K562 (cell line): ENCODE measurements around the gene NSUN2. TPM values are rescaled to one million over a fixed set of nuclear protein-coding genes. Genes with fewer than 3 reads are reported as not detected.

ENCODE experiments used
- ATAC-seq: fragments of 200-7000 bp; cut with Tn5 transposase; 3 replicates; pipeline ENCODE4 v1.9.1; 2020; ENCODE audit warnings: moderate library complexity
- BruUV-seq: library from RNA; stranded (reverse); fragments of 400-500 nt; replicated peaks from 2 replicates; lab custom pipeline; 2021; lab: Mats Ljungman, UMichigan
- CTCF ChIA-PET: fragments of 300-600 bp; formaldehyde crosslinking; extraction: SDS; loops from one replicate; lab custom pipeline; 2021; ENCODE audit warnings: low intra/inter-chr PET ratio; lab: Yijun Ruan, JAX
- POLR2A ChIA-PET: fragments of 300-600, 350-650 bp; sonication (Branson Sonifier 250); formaldehyde crosslinking; extraction: SDS; loops from one replicate; lab custom pipeline; 2021; ENCODE audit warnings: antibody characterized with exemption, inconsistent platforms; lab: Yijun Ruan, JAX
- DNase-seq, 4 experiments: peaks; one replicate each; pipeline versions ENCODE4 v3.0.0 to v3.0.0-alpha.2; 2011 to 2018; ENCODE audit warnings: low spot score in 3 of 4, mixed read lengths in 3 of 4; ENCODE audit errors: extremely low read depth in 1 of 4
- FAIRE-seq: peaks from 2 replicates; lab custom pipeline; 2011; peaks lifted over from hg19 to GRCh38; lab: Jason Lieb, UNC
- H2AFZ ChIP-seq: 2 replicates; pipeline ENCODE4 v1.6.0; 2011; ENCODE audit warnings: low read depth, low read length, control low read depth, inconsistent platforms
- H3K27ac ChIP-seq: fragments of 200-600 bp; 3 replicates; pipeline ENCODE4 v1.8.0; 2011; ENCODE audit warnings: low read depth, mild to moderate bottlenecking, control low read depth, inconsistent platforms, low read length, moderate library complexity, mixed read lengths; ENCODE audit errors: extremely low read depth
- H3K27me3 ChIP-seq, 2 experiments: fragments of 300-600 bp in 1 of 2; 2 replicates in 1 of 2; 3 replicates in 1 of 2; pipeline versions ENCODE4 v1.6.0 to v1.8.0; 2011; ENCODE audit warnings: inconsistent platforms in 2 of 2, low read length in 2 of 2, mild to moderate bottlenecking in 1 of 2, mixed read lengths in 1 of 2, moderate library complexity in 1 of 2; ENCODE audit not compliant: control insufficient read depth in 2 of 2, insufficient read depth in 2 of 2
- H3K36me3 ChIP-seq: fragments of 300-600 bp; 3 replicates; pipeline ENCODE4 v1.8.0; 2011; ENCODE audit warnings: mild to moderate bottlenecking, low read length, inconsistent platforms; ENCODE audit not compliant: control insufficient read depth, insufficient read depth
- H3K4me1 ChIP-seq, 2 experiments: fragments of 200-600 bp in 1 of 2; replicated peaks in 1 of 2; 2 replicates in 1 of 2; 3 replicates in 1 of 2; pipeline versions ENCODE4 v1.5.1 to v1.8.0; 2011; ENCODE audit warnings: inconsistent platforms in 2 of 2, low read length in 2 of 2, mild to moderate bottlenecking in 1 of 2, mixed read lengths in 1 of 2, moderate library complexity in 1 of 2; ENCODE audit not compliant: control insufficient read depth in 2 of 2, insufficient read depth in 2 of 2
- H3K4me2 ChIP-seq: 2 replicates; pipeline ENCODE4 v1.6.1; 2011; ENCODE audit warnings: low read length, control low read depth, inconsistent platforms, mixed read lengths; ENCODE audit not compliant: insufficient read depth
- H3K4me3 ChIP-seq: fragments of 200-600 bp; sonication (generic), shearing (Covaris generic); 2 replicates; pipeline ENCODE4 v1.5.1; 2016; ENCODE audit warnings: control low read depth, inconsistent platforms
- H3K79me2 ChIP-seq: fragments of 200-600 bp; 3 replicates; pipeline ENCODE4 v1.8.0; 2011; ENCODE audit warnings: low read length, inconsistent platforms; ENCODE audit not compliant: control insufficient read depth, insufficient read depth
- H3K9ac ChIP-seq, 2 experiments: 2 replicates each; pipeline versions ENCODE4 v1.6.0 to v1.6.1; 2011; ENCODE audit warnings: low read depth in 2 of 2, low read length in 2 of 2, control low read depth in 1 of 2, inconsistent platforms in 1 of 2, mild to moderate bottlenecking in 1 of 2, mixed read lengths in 1 of 2; ENCODE audit not compliant: insufficient read depth in 1 of 2
- H3K9me1 ChIP-seq: one replicate; pipeline ENCODE4 v1.6.0; 2011; ENCODE audit warnings: inconsistent platforms, mild to moderate bottlenecking, low read length, moderate library complexity; ENCODE audit not compliant: control insufficient read depth, insufficient read depth
- H3K9me3 ChIP-seq: replicated peaks from 2 replicates; pipeline ENCODE4 v1.5.1; 2011; ENCODE audit warnings: low read depth, low read length, inconsistent platforms; ENCODE audit not compliant: control insufficient read depth, insufficient read depth
- H4K20me1 ChIP-seq: replicated peaks from 2 replicates; pipeline ENCODE4 v1.6.1; 2011; ENCODE audit warnings: low read length, inconsistent platforms, mixed read lengths; ENCODE audit not compliant: control insufficient read depth, insufficient read depth
- HSF4 ChIP-seq: fragments of 250-450 bp; sonication (Bioruptor Pico); IDR thresholded peaks from 2 replicates; pipeline ENCODE4 v2.1.2; 2022; ENCODE audit warnings: mild to moderate bottlenecking, moderate library complexity, borderline replicate concordance
- MED1 ChIP-seq: sonication (generic); formaldehyde crosslinking; IDR thresholded peaks from 2 replicates; pipeline ENCODE4 v1.8.1; 2023; ENCODE audit warnings: missing genetic modification reagents, borderline replicate concordance
- NCOA6 ChIP-seq: fragments of 450-650 bp; IDR thresholded peaks from 2 replicates; pipeline ENCODE4 v1.6.1; 2017; ENCODE audit warnings: mild to moderate bottlenecking
- NFATC3 ChIP-seq: fragments of 450-650 bp; IDR thresholded peaks from 2 replicates; pipeline ENCODE4 v1.6.1; 2017; ENCODE audit warnings: mild to moderate bottlenecking
- PHF8 ChIP-seq: fragments of 200-600 bp; sonication (generic); IDR thresholded peaks from 2 replicates; pipeline ENCODE4 v1.6.1; 2012; ENCODE audit warnings: mixed run types, mild to moderate bottlenecking, inconsistent platforms, low read length, moderate library complexity, borderline replicate concordance
- SAP30 ChIP-seq: fragments of 200-600 bp; sonication (generic); IDR thresholded peaks from 2 replicates; pipeline ENCODE4 v1.6.1; 2012; ENCODE audit warnings: borderline replicate concordance, low read depth, mild to moderate bottlenecking, moderate library complexity, low read length, control low read depth, inconsistent platforms; ENCODE audit not compliant: insufficient read depth, poor library complexity, severe bottlenecking
- SREBF2 ChIP-seq: sonication (generic); formaldehyde crosslinking; IDR thresholded peaks from 2 replicates; pipeline ENCODE4 v1.4.0; 2020; ENCODE audit warnings: mild to moderate bottlenecking, missing genetic modification reagents
- WGBS: fragments of 100-300 bp; shearing (Covaris generic); methylation state at CpG from one replicate; pipeline ENCODE4 v1.1.6; 2016; ENCODE audit warnings: low coverage, mixed read lengths; ENCODE audit not compliant: insufficient coverage; ENCODE audit errors: missing lambda C conversion rate; 5-methylcytosine and 5-hydroxymethylcytosine counted together
- in situ Hi-C: fragments of 300-500 bp; cut with MboI; formaldehyde crosslinking; loops from 4 replicates; pipeline ENCODE4 v1.15.0; 2018; ENCODE audit warnings: inconsistent platforms, mixed read lengths
- intact Hi-C: fragments of 100-400 bp; cut with micrococcal nuclease; formaldehyde crosslinking; loops from 2 replicates; pipeline ENCODE4 v1.14.2; 2022
- polyA plus RNA-seq, 8 experiments: library from polyadenylated mRNA; depleted of rRNA in 4 of 8; stranded (reverse) in 5 of 8; unstranded in 3 of 8; fragments of >200 nt; fragmentation: Nextera tagmentation in 2 of 8; fragmentation: Illumina TruSeq in 1 of 8; extraction: Ambion mirVana in 2 of 8; extraction: Trizol in 1 of 8; gene quantifications; 2 replicates each; pipeline versions ENCODE4 v1.2.1 to v1.2.3, GENCODE V29; 2011 to 2014; ENCODE audit warnings: inconsistent platforms in 1 of 8, missing spikeins in 1 of 8
- total RNA-seq, 7 experiments: library from RNA; depleted of rRNA in 6 of 7; stranded (reverse); fragments of >200 nt in 6 of 7; fragmentation: Illumina TruSeq in 2 of 7; extraction: Trizol in 2 of 7; gene quantifications; 2 replicates each; pipeline versions ENCODE4 v1.2.1 to v1.2.3, GENCODE V29; 2011 to 2021; ENCODE audit warnings: low replicate concordance in 1 of 7
- TF ChIP-seq, protein P1 (sequence below): fragments of 200-400 bp; formaldehyde crosslinking; IDR thresholded peaks from 2 replicates; pipeline ENCODE4 v1.6.1; 2017; ENCODE audit warnings: mild to moderate bottlenecking, low read depth, low read length, moderate library complexity

The NSUN2 gene
- total and polyA plus RNA-seq, 9 of the 15 experiments (the other 6 are each of a cell fraction or from before 2014, with no cell fraction given), result 9.2 to 167 (median 127) TPM

GRCh38 chr5:6655432-6655831, 22.6 kb upstream of the NSUN2 start:
- no peak overlapping the region for H2AFZ ChIP-seq
- no peak overlapping the region for H3K27ac ChIP-seq
- no peaks in the 10 kb centered on the region for H3K9me1 ChIP-seq
- peaks cover 35% of the 10 kb centered on the region for H3K36me3 ChIP-seq
- in situ Hi-C loops (no loop called here), intact Hi-C loops (no loop called here)
- no peak for DNase-seq
- no peaks in the 10 kb centered on the region for H3K27me3 ChIP-seq
- ChIA-PET POLR2A (interaction anchor here (0.7 kb wide), 1 partner anchor 12 kb away, joined by 3 read pairs; no protein-coding TSS in a partner anchor), CTCF (no interaction called here)
- no TSS peak for BruUV-seq
- FAIRE-seq, result no peak
- no peak overlapping the region for H3K9ac ChIP-seq
- H3K4me1 ChIP-seq, result no peaks in the 10 kb centered on the region
- WGBS, result 89% methylated on average over 8 of the region's 8 CpGs
- no peak for TF ChIP-seq NFATC3
- TF ChIP-seq MED1 (CRISPR knock-in tag), result no peak
- no peak for TF ChIP-seq NCOA6
- TF ChIP-seq SREBF2, result no peak
- TF ChIP-seq SAP30, result no peak
- TF ChIP-seq, protein P1, sequence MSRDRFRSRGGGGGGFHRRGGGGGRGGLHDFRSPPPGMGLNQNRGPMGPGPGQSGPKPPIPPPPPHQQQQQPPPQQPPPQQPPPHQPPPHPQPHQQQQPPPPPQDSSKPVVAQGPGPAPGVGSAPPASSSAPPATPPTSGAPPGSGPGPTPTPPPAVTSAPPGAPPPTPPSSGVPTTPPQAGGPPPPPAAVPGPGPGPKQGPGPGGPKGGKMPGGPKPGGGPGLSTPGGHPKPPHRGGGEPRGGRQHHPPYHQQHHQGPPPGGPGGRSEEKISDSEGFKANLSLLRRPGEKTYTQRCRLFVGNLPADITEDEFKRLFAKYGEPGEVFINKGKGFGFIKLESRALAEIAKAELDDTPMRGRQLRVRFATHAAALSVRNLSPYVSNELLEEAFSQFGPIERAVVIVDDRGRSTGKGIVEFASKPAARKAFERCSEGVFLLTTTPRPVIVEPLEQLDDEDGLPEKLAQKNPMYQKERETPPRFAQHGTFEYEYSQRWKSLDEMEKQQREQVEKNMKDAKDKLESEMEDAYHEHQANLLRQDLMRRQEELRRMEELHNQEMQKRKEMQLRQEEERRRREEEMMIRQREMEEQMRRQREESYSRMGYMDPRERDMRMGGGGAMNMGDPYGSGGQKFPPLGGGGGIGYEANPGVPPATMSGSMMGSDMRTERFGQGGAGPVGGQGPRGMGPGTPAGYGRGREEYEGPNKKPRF, result no peak
- TF ChIP-seq HSF4 (CRISPR knock-in tag), result no peak
- TF ChIP-seq PHF8, result no peak
- H3K4me3 ChIP-seq, result no peak overlapping the region
- H4K20me1 ChIP-seq, result no peaks in the 10 kb centered on the region
- H3K79me2 ChIP-seq, result no peaks in the 10 kb centered on the region; the same call in 2 of the 3 replicates
- H3K4me2 ChIP-seq, result no peak overlapping the region
- no peak for ATAC-seq
- 0 out of 2 replicates have a peak, but pooled peaks cover 2% of the 10 kb centered on the region for H3K9me3 ChIP-seq
